ENCODE data around the gene LAMB1.

LAMB1 gene

GRCh38 chr7:108027239-108027638 is 24.3 kb upstream of the LAMB1 start:
- Histone ChIP-seq H3K4me1 (ENCODE audit: control insufficient read depth in 1 of 2, insufficient read depth in 1 of 2, low read depth in 1 of 2, low read length in 1 of 2) (no peaks in the 10 kb centered on the region), H3K9me3 (no peaks in the 10 kb centered on the region), H3K27me3 (peaks cover 24% of the 10 kb centered on the region), H3K4me3 (ENCODE audit: low read depth in 1 of 2, low read length in 1 of 2) (no peak overlapping the region), H3K36me3 (no peaks in the 10 kb centered on the region), H3K27ac (no peak overlapping the region)
- no peak for TF ChIP-seq CTCF (IDR thresholded peaks at IDR 0.05)

GRCh38 chr7:108026647-108027046 is 23.7 kb upstream of the LAMB1 start:
- H3K36me3 ChIP-seq = no peaks in the 10 kb centered on the region
- H3K27me3 ChIP-seq = peaks cover 24% of the 10 kb centered on the region
- no peaks in the 10 kb centered on the region for H3K4me1 ChIP-seq (ENCODE audit: control insufficient read depth in 1 of 2, insufficient read depth in 1 of 2, low read depth in 1 of 2, low read length in 1 of 2)
- H3K27ac ChIP-seq = no peak overlapping the region
- H3K4me3 ChIP-seq (ENCODE audit: low read depth in 1 of 2, low read length in 1 of 2) = no peak overlapping the region
- no peaks in the 10 kb centered on the region for H3K9me3 ChIP-seq
- TF ChIP-seq CTCF (IDR thresholded peaks at IDR 0.05) = no peak

GRCh38 chr7:108026116-108026515 is 23.2 kb upstream of the LAMB1 start:
- peaks cover 27% of the 10 kb centered on the region for H3K27me3 ChIP-seq
- no peaks in the 10 kb centered on the region for H3K9me3 ChIP-seq
- H3K36me3 ChIP-seq = no peaks in the 10 kb centered on the region
- TF ChIP-seq CTCF (IDR thresholded peaks at IDR 0.05) = no peak
- no peak overlapping the region for H3K4me3 ChIP-seq (ENCODE audit: low read depth in 1 of 2, low read length in 1 of 2)
- H3K4me1 ChIP-seq (ENCODE audit: control insufficient read depth in 1 of 2, insufficient read depth in 1 of 2, low read depth in 1 of 2, low read length in 1 of 2) = no peaks in the 10 kb centered on the region
- H3K27ac ChIP-seq = no peak overlapping the region

GRCh38 chr7:108024538-108024937 is 21.6 kb upstream of the LAMB1 start:
- Histone ChIP-seq H3K4me1 (ENCODE audit: control insufficient read depth in 1 of 2, insufficient read depth in 1 of 2, low read depth in 1 of 2, low read length in 1 of 2) (no peaks in the 10 kb centered on the region), H3K36me3 (no peaks in the 10 kb centered on the region), H3K9me3 (no peaks in the 10 kb centered on the region), H3K4me3 (ENCODE audit: low read depth in 1 of 2, low read length in 1 of 2) (no peak overlapping the region), H3K27ac (no peak overlapping the region), H3K27me3 (peaks cover 24% of the 10 kb centered on the region)
- no peak for TF ChIP-seq CTCF (IDR thresholded peaks at IDR 0.05)

GRCh38 chr7:108020585-108020984 is 17.6 kb upstream of the LAMB1 start:
- Histone ChIP-seq H3K4me1 (ENCODE audit: control insufficient read depth in 1 of 2, insufficient read depth in 1 of 2, low read depth in 1 of 2, low read length in 1 of 2) (no peaks in the 10 kb centered on the region), H3K36me3 (no peaks in the 10 kb centered on the region), H3K9me3 (no peaks in the 10 kb centered on the region), H3K27ac (no peak overlapping the region), H3K4me3 (ENCODE audit: low read depth in 1 of 2, low read length in 1 of 2) (no peak overlapping the region), H3K27me3 (peaks cover 24% of the 10 kb centered on the region)
- TF ChIP-seq CTCF (IDR thresholded peaks at IDR 0.05) = no peak

- no peak for TF ChIP-seq CTCF (IDR thresholded peaks at IDR 0.05)
- H3K4me1 ChIP-seq (ENCODE audit: control insufficient read depth in 1 of 2, insufficient read depth in 1 of 2, low read depth in 1 of 2, low read length in 1 of 2) = no peaks in the 10 kb centered on the region
- H3K36me3 ChIP-seq = no peaks in the 10 kb centered on the region
- H3K27ac ChIP-seq = no peak overlapping the region
- no peaks in the 10 kb centered on the region for H3K9me3 ChIP-seq
- no peak overlapping the region for H3K4me3 ChIP-seq (ENCODE audit: low read depth in 1 of 2, low read length in 1 of 2)
- peaks cover 15% of the 10 kb centered on the region for H3K27me3 ChIP-seq
These were observed 15.7 kb upstream of the LAMB1 start for GRCh38 chr7:108018668-108019067.
